ENCODE results near the gene NKAPL.

Gene NKAPL

DNA sequence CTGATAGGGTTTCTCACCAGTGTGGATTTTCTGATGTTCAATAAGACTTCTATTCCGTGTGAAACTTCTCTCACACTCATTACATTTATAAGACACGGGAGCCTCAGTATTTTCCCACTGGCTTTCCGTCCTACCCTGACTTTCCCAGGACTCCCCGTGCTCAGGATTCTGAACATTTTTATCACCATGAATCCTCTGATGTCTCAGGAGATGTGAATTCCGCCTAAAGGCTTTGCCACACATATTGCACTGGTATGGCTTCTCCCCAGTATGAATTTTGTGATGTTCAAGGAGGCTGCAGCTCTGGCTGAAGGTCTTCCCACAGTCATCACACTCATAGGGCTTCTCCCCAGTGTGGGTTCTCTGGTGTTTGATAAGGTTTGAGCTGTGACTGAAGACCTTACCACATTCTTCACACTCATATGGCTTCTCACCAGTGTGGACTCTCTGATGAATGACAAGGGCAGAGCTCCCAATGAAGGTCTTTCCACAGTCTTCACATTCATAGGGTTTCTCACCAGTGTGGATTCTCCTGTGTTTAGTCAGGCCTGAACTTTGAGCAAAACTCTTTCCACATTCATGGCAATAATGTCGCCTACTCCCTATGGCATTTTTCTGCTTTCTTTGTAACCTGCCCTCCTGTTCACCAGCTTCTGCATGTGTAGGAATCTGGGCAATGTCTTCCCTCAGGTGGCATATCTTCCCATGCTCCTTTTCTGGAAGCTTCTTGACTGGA is 13.7 kb upstream of the NKAPL start:
- DNase-seq (ENCODE audit: low read depth) = no peak

DNA sequence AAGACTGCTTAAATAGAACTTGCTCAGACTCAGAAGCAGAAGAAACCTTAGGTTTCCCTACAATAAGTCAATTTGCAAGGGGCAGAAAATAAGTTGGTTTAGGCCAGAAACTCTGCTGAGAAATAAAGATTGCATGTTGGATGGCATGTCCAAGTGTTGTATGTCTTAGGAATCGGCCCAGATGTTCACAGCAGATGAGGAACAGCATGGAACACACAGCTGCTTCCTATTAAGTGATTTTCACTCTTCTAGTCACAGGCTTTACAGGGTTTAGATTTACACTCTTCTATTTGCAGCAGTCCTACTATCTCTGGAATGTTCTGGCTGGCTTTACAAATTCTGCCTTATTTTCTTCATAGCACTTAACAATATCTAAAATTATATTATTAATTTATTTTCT is 10.2 kb upstream of the NKAPL start:
- DNase-seq (ENCODE audit: low read depth) = no peak

DNA sequence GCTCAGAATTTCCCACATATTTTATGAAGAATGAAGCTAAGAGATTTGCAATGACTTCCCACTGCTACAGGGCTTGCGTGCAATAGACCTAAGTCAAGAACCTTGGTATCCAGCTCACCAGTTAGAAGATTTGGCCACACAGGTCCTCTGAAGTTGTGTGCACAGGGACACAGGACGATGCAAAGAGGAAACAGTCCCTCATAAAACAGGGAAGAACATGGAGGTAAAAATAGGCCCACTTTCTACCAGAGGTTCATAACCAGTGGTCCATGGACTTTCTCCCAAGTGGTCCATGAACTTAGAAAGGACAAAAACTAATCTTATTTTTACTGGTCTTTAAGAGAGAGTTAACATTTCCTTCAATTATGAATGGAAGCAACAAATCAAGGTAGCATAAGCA is 8.3 kb upstream of the NKAPL start:
- no peak for DNase-seq (ENCODE audit: low read depth)

DNA sequence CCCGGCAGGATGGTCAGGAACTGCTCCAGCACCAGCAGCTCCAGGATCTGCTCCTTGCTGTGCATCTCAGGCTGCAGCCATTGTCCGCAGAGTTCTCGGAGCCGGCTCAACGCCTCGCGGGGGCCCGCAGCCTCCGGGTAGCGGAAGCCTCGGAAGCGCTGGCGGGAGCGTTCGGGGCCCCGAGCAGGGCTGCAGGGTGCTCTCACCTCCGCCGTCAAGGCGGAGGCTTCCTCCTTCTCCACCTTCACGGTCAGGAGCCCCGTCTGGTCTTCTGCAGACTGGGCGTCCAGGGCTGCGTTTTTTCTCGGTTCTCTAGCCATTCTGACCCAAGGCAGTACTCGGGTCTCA is 7.5 kb upstream of the NKAPL start:
- peak; percentile 10 for DNase-seq (ENCODE audit: low read depth)

DNA sequence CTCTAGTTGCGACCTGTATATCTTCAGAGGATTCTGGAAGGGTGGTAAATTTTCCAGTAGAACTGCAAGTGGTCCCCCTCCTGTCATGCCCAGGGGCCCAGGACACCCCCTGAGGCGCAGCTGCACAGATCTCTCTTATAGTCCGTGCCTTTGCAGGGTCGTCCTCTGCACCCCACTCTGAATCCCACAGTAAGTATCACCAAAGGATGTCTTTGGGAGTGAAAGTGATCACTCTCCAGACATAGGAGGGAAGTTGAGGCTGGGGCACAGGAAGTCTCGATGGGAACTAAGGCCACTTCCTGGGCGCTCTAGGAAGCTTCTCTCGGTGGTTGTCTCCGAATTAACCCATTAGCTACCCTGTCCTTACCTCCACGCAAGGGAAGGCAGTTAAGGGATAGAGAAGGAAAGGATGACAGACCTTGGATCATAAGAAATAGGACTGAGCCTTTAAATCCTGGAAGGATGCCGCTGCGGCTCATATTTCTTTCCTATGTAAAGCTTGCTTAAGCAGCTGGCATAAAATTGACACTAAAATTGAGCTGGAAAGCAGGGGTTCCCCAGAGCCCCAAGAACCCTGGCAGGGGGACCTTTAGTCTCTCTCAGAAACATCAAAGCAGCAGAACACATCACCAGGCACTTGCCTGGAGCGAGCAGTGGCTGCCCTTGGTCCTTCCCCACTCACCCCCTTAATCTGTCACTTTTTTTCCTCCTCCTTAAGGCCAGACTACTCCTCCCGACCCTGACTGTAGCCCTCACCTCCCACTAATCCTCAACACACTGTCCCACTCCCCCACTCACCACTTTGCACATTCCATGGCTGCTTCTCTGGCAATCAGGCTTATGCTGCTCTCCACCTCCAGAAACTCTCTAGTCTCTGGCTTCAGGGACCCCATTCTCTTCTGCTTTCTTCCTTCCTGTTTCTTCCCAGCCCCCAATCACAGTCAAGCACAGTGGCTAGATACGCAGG is 6.8 kb upstream of the NKAPL start, which contains the start of gene ZKSCAN4:
Gene ZKSCAN4 (minus strand): TSS at position 261 of the 967 bp plus-strand sequence. CDS start 289 bp downstream, outside the sequence.
- peak; percentile 72 for DNase-seq (ENCODE audit: low read depth)

DNA sequence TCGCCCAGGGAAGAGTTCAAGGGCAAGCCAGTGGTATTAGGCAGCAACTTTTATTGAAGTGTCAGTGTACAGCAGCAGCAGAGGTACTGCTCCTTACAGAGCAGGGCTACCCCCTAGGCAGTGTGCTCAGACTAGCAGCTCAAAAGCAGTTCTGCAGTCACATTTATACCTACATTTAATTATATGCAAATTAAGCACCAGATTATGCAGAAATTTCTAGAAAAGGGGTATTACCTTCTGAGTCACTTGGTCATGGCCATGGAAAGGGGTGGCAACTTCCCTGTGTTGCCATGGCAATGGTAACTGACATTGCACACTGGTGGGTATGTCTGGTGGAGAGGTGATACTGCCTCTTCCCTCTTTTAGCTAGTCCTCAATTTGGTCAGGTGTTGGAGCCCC is 5.0 kb upstream of the NKAPL start:
- no peak for DNase-seq (ENCODE audit: low read depth)

DNA sequence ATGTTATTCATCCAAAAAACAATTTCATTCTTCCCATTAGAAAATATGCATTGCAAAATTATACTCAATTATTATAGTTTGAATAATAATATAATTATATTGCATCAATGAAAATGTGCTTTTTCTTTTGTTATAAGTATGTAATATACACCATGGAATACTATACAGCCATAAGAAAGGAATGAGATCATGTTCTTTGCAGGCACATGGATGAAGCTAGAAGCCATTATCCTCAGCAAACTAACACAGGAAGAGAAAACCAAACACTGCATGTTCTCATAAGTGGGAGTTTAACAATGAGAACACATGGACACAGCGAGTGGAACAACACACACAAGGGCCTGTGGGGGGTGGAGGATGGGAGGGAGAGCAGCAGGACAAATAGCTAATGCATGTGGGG is 2.1 kb upstream of the NKAPL start:
- no peak for DNase-seq (ENCODE audit: low read depth)

DNA sequence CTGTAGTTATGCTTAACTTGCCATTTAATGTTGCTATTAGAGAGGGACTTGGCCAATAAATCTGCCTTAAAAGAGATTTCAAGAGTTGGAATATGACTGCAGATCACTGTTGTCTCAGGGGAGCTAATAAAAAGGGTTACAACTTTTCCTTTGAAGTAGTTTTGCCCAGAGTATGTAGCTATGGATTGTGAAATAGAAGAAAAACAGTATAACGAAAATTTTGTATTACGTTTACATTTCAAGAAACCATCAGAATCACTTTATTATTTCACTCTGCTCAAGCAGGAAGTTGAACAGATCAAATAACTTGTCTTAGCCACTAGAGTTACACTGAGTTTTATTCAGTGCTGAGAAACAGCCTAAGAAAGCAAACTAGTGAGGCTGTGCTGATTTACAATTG is 4.8 kb downstream of the NKAPL start:
- DNase-seq (ENCODE audit: low read depth) = no peak

DNA sequence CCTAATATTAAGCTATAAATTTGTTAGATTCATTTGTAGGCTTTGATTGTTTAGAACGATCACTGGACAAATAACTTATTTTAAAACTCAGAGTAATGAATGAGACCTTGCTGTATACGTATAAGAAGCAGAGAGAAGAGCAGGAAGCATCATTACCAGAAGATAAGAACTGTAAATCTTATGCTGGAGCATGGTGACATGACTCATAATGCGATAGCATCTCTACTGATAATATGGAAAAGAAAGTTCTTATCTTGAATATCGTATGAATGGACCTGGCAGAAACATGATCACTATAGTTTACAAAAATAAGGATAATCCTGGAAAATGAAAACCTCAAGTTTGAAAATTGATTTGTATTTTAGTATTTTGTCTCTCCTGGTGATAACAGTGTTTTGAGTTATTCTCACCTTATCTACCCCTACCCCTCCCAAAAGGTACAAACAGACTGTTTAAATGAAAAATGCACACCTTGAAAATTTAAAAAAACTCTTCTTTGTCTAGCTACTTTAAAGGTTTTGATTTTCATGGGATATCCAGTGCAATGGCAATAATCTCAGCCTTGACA is 5.8 kb downstream of the NKAPL start:
- no peak for DNase-seq (ENCODE audit: low read depth)

DNA sequence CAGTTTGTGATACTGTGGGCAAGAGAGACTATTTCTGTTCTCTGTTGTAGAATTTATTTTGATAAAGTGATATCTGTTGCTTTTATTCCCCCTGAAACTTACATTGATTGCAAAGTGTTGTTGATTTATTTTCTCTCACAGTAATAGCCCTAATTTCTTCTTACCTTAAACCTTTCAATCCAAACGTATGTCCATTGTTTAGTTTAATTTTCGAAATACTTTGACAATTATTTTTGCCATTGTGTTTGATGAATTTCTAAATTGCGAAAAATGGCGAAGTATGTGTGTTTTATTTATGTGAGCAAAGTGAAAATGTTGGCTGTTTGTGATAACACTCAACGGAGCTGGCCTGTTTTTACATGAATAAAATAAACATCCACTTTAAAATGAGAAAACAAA is 7.5 kb downstream of the NKAPL start:
- no peak for DNase-seq (ENCODE audit: low read depth)

DNA sequence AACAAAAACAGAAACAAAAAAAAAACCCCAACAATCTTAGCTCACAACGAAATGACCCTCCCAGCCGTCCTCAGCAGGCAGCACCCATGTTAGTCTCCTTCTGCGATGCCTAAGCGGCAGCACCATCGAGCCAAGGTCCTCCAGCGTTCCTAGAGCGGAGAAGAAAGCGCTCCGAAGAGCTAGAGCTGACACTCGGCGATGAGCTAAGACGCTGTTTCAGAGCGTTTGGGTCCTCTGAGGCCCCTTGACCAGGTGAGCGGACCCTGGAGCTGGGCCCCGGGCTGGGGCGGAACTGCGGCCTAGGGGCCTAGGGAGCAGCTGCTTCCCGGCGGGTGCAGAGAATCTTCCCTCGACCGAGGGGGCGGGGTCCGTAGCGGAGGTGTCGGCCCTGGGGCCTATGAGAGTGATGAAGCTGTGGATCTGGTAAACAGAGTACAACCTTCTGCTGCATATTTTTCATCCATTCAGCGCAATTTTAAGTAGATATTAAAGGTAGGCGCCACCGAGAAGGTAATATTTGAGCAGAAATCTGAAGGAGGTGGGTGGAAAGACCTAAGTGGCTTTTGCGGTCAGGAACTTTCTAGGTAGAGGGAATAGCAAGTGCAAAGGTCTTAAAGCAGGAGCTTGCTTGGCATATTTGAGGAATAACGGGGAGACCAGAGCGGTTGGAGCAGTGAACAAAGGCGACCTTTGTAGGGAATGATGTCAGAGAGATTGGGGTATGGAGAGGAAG is 8.0 kb downstream of the NKAPL start, which contains the start of gene ZSCAN26:
Gene ZSCAN26 (plus strand): TSS at position 182 of the 733 bp plus-strand sequence. CDS start 4,777 bp downstream, outside the sequence.
- peak; percentile 71 for DNase-seq (ENCODE audit: low read depth)

DNA sequence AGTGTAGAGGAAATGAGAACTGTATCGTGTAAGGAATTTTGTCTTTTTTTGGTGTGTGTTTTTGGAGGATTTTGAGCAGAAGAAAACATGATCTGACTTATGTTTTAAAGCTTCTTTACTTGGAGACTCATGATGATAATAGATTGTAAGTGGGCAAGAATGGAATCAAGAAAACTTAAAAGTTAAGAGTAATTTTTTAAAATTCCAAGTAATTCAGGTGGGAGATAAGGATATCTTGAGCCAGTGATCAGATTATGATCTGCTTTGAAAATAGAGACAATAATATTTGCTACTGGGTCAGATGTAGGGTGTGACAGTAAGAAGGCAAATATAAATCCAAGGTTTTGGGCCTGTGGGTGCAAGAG is 8.6 kb downstream of the NKAPL start:
- no peak for DNase-seq (ENCODE audit: low read depth)

DNA sequence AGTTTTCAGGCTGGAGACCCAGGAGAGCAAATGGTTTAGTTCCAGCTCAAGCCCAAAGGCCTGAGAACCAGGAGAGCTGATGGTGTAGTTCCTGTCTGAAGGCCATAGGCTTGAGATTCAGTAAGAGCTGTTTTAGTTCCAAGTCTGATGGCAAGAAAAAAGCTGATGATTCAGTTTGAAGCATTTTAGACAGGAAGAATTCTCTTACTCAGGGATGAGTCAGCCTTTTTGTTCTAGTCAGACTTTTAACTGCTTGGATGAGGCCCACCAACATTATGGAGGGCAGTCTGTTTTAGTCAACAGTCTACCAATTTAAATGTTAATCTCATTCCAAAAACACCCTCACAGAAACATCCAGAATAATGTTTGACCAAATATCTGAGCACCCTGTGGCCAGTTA is 10.4 kb downstream of the NKAPL start:
- no peak for DNase-seq (ENCODE audit: low read depth)

DNA sequence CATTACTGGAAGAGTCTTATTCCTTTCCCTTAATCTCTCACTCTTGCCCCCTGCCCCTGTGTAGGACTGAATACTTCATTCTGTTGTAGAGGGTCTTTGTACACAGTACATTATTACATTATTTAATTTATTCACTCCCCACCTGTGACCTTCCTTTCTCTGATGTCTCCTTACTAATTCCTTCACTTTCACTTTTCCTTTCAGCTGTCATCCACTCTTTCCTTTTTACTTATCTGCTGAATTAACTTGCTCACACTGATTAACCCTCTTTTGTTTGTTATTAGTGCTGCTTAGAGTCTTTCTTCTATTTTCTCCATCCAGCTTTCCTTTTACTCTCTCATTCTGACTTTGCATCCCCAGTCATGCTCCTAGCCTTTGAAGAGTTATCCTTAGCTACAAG is 15.8 kb downstream of the NKAPL start:
- no peak for DNase-seq (ENCODE audit: low read depth)

DNA sequence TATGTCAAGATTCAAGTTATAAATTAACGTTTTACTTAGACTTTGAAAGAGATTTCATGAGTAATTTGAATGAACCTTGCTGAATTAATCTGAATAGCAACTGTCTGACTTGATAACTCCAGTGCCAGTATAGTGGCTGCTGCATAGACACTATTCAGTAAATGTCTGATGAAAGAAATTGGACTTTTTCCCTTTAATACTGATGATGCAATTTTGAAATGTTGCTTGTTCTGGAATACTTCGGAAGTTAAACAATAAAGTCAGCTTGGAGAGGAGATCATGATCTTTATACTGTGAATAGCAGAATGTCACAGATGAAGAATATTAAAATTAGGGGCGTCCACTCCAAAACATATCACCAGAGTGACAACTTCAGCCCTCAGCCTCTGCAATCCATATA is 18.6 kb downstream of the NKAPL start:
- DNase-seq (ENCODE audit: low read depth) = no peak

DNA sequence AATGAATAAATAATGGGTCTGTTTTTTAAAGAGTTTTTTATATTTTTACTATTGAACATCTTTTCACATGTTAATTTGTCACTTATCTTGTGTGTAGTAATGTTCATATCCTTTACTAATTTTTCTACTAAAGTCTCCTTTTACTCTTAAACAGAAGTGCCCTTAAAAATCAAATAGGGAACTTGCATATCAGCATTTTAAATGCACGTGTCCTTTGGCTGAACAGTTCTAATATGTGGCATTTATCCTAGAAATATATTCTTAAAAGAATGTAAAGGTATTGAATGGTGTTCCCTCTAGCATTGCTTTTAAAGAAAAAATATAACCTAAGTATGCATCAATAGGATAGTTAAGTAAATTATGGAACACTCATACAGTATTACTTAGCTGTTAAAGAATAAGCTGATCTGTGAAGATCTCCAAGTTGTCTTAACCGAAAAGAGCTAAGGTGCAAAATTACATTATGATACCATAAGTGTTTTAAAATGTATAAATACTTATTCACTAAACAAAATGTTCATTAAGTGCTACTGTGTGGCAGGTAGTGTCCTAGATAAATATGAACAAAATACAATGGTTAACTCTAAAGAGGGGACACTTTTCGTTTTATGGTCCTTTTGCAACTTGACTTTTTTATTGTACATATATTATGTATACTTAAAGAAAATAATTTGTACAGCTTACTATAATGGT is 21.6 kb downstream of the NKAPL start:
- no peak for DNase-seq (ENCODE audit: low read depth)

DNA sequence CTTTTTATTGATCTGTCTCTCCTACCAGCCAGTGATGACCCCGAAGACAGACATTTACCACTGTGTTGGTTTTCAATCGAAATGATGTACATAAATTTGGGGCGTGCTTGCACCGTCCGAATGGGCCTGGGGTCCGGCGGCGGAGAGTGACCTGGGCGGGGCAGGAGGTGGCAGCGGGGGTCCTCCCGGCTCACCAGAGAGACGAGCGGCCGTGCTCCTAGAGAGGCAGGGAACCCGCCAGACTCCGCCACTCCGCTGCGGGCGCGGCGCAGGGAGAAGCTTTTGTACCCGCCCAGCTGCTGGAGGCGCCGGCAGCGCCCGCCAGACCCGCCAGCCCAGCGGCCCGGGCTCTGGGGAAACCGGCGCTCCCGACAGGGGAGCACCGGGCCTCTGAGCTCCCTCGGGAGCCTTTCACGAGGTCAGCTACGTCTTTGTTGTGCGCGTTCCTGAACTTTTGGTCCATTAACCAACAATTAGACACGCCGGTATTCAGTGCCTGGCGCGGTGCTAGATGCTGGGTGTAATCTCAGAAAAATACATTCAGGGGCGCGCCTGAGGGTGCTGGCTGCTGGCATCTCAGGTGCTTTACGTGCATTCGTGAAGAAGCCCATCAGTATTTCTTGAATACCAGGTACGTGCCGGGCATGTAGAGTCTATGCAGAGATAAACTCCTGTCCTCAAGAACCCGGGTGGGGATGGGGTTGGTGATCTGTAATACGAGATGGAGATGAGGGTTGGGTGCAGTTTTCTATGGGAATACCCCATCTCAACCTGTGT is 22.4 kb downstream of the NKAPL start, which contains the start of gene PGBD1:
Gene PGBD1 (plus strand): TSS at position 285 of the 777 bp plus-strand sequence. CDS start 2,242 bp downstream, outside the sequence.
- DNase-seq (ENCODE audit: low read depth) = peak; percentile 10

DNA sequence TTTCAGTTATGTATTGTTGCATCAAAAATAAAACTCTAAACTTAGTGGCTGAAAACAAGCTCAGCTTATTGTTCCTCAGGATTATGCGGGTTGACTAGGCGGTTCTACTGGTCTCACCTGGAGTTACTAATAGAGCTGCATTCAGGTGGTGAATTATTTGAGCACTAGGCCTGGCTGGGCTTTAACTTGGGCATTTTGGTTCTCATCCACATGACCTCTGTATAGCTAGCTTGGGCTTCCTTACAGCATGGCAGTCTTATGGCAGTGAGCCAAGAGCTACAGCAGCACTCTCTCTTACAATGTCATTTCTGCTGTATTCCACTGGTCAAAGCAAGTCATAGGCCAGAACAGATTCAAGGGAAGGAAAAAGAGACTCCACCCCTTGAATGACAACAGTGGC is 23.8 kb downstream of the NKAPL start:
- DNase-seq (ENCODE audit: low read depth) = no peak

DNA sequence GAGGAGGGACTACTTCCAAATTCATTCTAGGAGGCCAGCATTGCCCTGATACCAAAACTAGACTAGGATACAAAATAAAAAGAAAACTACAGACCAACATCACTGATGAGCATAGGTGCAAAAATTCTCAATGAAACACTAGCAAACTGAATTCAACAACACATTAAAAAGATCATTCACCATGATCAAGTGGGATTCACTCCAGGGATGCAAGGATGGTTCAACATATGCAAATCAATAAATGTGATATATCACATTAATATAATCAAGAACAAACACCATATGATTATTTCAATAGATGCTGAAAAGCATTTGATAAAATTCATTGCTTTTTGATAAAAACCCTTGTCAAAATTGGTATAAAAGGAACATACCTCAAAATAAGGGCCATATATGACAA is 32.5 kb downstream of the NKAPL start:
- no peak for DNase-seq (ENCODE audit: low read depth)

DNA sequence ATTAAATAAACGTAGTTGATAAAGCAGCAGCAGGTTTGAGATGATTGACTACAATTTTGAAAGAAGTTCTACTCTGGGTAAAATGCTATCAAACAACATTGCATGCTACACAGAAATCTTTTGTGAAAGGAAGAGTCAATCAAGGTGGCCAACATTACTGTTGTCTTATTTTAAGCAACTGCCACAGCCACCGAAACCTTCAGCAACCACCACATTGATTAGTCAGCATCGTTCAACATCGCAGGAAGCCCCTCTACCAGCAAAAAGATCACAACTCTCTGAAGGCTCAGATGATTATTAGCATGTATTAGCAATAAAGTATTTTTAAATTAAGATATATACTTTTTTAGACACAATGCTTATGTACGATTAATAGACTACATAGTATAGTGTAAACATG is 36.2 kb downstream of the NKAPL start:
- no peak for DNase-seq (ENCODE audit: low read depth)
